ENCODE measurements around the gene DOCK10.

DOCK10 gene

GRCh38 chr2:225069966-225070365 is 27.7 kb upstream of the DOCK10 start:
- no peak for TF ChIP-seq CTCF (IDR thresholded peaks at IDR 0.05; ENCODE audit: borderline replicate concordance, control extremely low read depth, extremely low read depth, insufficient read depth, missing control alignments)
- in situ Hi-C loops (cut with MboI; ENCODE audit: low sequenced_read_pairs, unreplicated experiment), result no loop called here
- no peak for DNase-seq (ENCODE audit: low spot score)

- no peak for TF ChIP-seq CTCF (IDR thresholded peaks at IDR 0.05; ENCODE audit: borderline replicate concordance, control extremely low read depth, extremely low read depth, insufficient read depth, missing control alignments)
- in situ Hi-C loops (cut with MboI; ENCODE audit: low sequenced_read_pairs, unreplicated experiment), result no loop called here
- no peak for DNase-seq (ENCODE audit: low spot score)
Measured at GRCh38 chr2:225069477-225069876, 27.2 kb upstream of the DOCK10 start.

- no peak for TF ChIP-seq CTCF (IDR thresholded peaks at IDR 0.05; ENCODE audit: borderline replicate concordance, control extremely low read depth, extremely low read depth, insufficient read depth, missing control alignments)
- no peak for DNase-seq (ENCODE audit: low spot score)
- in situ Hi-C loops (cut with MboI; ENCODE audit: low sequenced_read_pairs, unreplicated experiment), result no loop called here
Measured at GRCh38 chr2:225065882-225066281, 23.6 kb upstream of the DOCK10 start.

GRCh38 chr2:225064928-225065327 is 22.7 kb upstream of the DOCK10 start:
- in situ Hi-C loops (cut with MboI; ENCODE audit: low sequenced_read_pairs, unreplicated experiment), result no loop called here
- no peak for TF ChIP-seq CTCF (IDR thresholded peaks at IDR 0.05; ENCODE audit: borderline replicate concordance, control extremely low read depth, extremely low read depth, insufficient read depth, missing control alignments)
- DNase-seq (ENCODE audit: low spot score), result no peak

GRCh38 chr2:225064362-225064761 is 22.1 kb upstream of the DOCK10 start:
- no peak for DNase-seq (ENCODE audit: low spot score)
- no peak for TF ChIP-seq CTCF (IDR thresholded peaks at IDR 0.05; ENCODE audit: borderline replicate concordance, control extremely low read depth, extremely low read depth, insufficient read depth, missing control alignments)
- in situ Hi-C loops (cut with MboI; ENCODE audit: low sequenced_read_pairs, unreplicated experiment), result no loop called here

- no peak for TF ChIP-seq CTCF (IDR thresholded peaks at IDR 0.05; ENCODE audit: borderline replicate concordance, control extremely low read depth, extremely low read depth, insufficient read depth, missing control alignments)
- no peak for DNase-seq (ENCODE audit: low spot score)
- in situ Hi-C loops (cut with MboI; ENCODE audit: low sequenced_read_pairs, unreplicated experiment), result no loop called here
Measured at GRCh38 chr2:225056330-225057073, 14.2 kb upstream of the DOCK10 start.
